IMR-90 (cell line): ENCODE results near the gene MAP7D1.

ENCODE experiments used
- CHD1 ChIP-seq: IDR thresholded peaks from 2 replicates; pipeline ENCODE4 v1.6.1; 2012; ENCODE audit warnings: low read depth, low read length, improper control_type of control experiment
- POLR2A ChIP-seq: IDR thresholded peaks from 2 replicates; pipeline ENCODE4 v1.6.1; 2012; ENCODE audit warnings: mild to moderate bottlenecking, low read depth, low read length
- RAD21 ChIP-seq: IDR thresholded peaks from 2 replicates; pipeline ENCODE4 v1.6.1; 2012; ENCODE audit warnings: low read length, improper control_type of control experiment
- TF ChIP-seq, protein P1 (sequence below): conservative IDR thresholded peaks from 2 replicates; pipeline ENCODE4 v1.5.1; 2012; ENCODE audit warnings: mild to moderate bottlenecking, low read depth, low read length, improper control_type of control experiment

GRCh38 chr1:36223381-36223995 is 67.5 kb downstream of the MAP7D1 start:
- no peak; the same call in 1 of the 2 replicates for TF ChIP-seq POLR2A
- no peak; the same call in 1 of the 2 replicates for TF ChIP-seq CHD1
- no peak for TF ChIP-seq RAD21
- TF ChIP-seq, protein P1, sequence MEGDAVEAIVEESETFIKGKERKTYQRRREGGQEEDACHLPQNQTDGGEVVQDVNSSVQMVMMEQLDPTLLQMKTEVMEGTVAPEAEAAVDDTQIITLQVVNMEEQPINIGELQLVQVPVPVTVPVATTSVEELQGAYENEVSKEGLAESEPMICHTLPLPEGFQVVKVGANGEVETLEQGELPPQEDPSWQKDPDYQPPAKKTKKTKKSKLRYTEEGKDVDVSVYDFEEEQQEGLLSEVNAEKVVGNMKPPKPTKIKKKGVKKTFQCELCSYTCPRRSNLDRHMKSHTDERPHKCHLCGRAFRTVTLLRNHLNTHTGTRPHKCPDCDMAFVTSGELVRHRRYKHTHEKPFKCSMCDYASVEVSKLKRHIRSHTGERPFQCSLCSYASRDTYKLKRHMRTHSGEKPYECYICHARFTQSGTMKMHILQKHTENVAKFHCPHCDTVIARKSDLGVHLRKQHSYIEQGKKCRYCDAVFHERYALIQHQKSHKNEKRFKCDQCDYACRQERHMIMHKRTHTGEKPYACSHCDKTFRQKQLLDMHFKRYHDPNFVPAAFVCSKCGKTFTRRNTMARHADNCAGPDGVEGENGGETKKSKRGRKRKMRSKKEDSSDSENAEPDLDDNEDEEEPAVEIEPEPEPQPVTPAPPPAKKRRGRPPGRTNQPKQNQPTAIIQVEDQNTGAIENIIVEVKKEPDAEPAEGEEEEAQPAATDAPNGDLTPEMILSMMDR: no peak
